ENCODE measurements around the gene SEMA5A. TPM values are rescaled to one million over a fixed set of nuclear protein-coding genes. Genes with fewer than 3 reads are reported as not detected.

The SEMA5A gene
- total and polyA plus RNA-seq, 11 donors: 4.6 to 71.5 (median 33.8) TPM

- ATAC-seq (no peak), DNase-seq (no peak)
- no peak overlapping the region for H3K27ac ChIP-seq
- no peak overlapping the region for H3K4me3 ChIP-seq
- peaks cover 0 to 16% (median 0%) of the 10 kb centered on the region in 9 donors for H3K27me3 ChIP-seq
- TF ChIP-seq POLR2A (IDR thresholded peaks at IDR 0.05) (no peak), CTCF (IDR thresholded peaks at IDR 0.05) (no peak)
- intact Hi-C loops (cut with DNase I): loop anchor here in 6 of 10 donors (5.0 to 10.0 kb wide), 9 partner anchors 67 to 585 kb away; no protein-coding TSS in a partner anchor
- WGBS, 4 donors: 85 to 91% (median 88%) methylated on average over 5 of the region's 5 CpGs
- peaks cover 0 to 38% (median 19%) of the 10 kb centered on the region in 9 donors for H3K36me3 ChIP-seq
- no peaks in the 10 kb centered on the region for H3K9me3 ChIP-seq
- peaks cover 0 to 24% (median 4%) of the 10 kb centered on the region in 12 donors for H3K4me1 ChIP-seq
Measured at GRCh38 chr5:9549941-9550340, 4.1 kb upstream of the SEMA5A start.

- TF ChIP-seq CTCF (IDR thresholded peaks at IDR 0.05): no peak
- TF ChIP-seq POLR2A (IDR thresholded peaks at IDR 0.05): no peak
- Histone ChIP-seq H3K36me3 (peaks cover 0 to 37% (median 19%) of the 10 kb centered on the region in 9 donors), H3K27me3 (peaks cover 0 to 29% (median 0%) of the 10 kb centered on the region in 9 donors), H3K27ac (peak overlapping the region; percentile 42 to 94 (median 89)), H3K9me3 (no peaks in the 10 kb centered on the region), H3K4me1 (peaks cover 0 to 41% (median 9%) of the 10 kb centered on the region in 12 donors), H3K4me3 (peak overlapping the region; percentile 54 to 94 (median 76))
- ATAC-seq: peak in 3 of 4 donors; percentile 2 to 27 (median 5)
- peak in 3 of 5 donors; percentile 40 to 67 (median 43) for DNase-seq
- intact Hi-C loops (cut with DNase I): loop anchor here in 6 of 10 donors (5.0 to 10.0 kb wide), 9 partner anchors 70 to 587 kb away; no protein-coding TSS in a partner anchor
- 21 to 30% (median 23%) methylated on average over 13 to 18 of the region's 18 CpGs for WGBS, 4 donors
Measured at GRCh38 chr5:9547122-9547947, 1.5 kb upstream of the SEMA5A start.

GRCh38 chr5:9545136-9545991 lies 511 bp downstream of the SEMA5A start:
- Histone ChIP-seq H3K36me3 (peaks cover 0 to 18% (median 13%) of the 10 kb centered on the region in 9 donors), H3K27ac (peak overlapping the region; percentile 52 to 94 (median 88)), H3K27me3 (peaks cover 0 to 29% (median 0%) of the 10 kb centered on the region in 9 donors), H3K4me3 (peak overlapping the region; percentile 65 to 94 (median 78)), H3K9me3 (no peaks in the 10 kb centered on the region), H3K4me1 (peaks cover 0 to 57% (median 12%) of the 10 kb centered on the region in 12 donors)
- intact Hi-C loops (cut with DNase I): loop anchor here in 6 of 10 donors (2.0 to 10.0 kb wide), 11 partner anchors 72 to 589 kb away; no protein-coding TSS in a partner anchor
- WGBS, 4 donors: 1 to 3% (median 1%) methylated on average over 27 to 82 of the region's 82 CpGs
- DNase-seq: peak; percentile 27 to 65 (median 33)
- TF ChIP-seq CTCF (IDR thresholded peaks at IDR 0.05) (no peak), POLR2A (IDR thresholded peaks at IDR 0.05) (no peak)
- ATAC-seq: peak in 2 of 4 donors; percentile 10 to 19
